HCT116 (cell line): Measurements from ENCODE around the gene RNASEL.

Source experiments
- CEBPB ChIP-seq: IDR thresholded peaks from 2 replicates; pipeline ENCODE4 v1.6.1; 2012; ENCODE audit warnings: low read depth
- JUND ChIP-seq: IDR thresholded peaks from 2 replicates; pipeline ENCODE4 v1.6.1; 2012
- POLR2A ChIP-seq: IDR thresholded peaks from 2 replicates; pipeline ENCODE4 v1.7.0; 2011; ENCODE audit warnings: borderline replicate concordance; ENCODE audit not compliant: insufficient read depth, insufficient read length; ENCODE audit errors: extremely low read depth
- SIN3A ChIP-seq: IDR thresholded peaks from 2 replicates; pipeline ENCODE4 v1.6.1; 2012; ENCODE audit warnings: low read depth
- SP1 ChIP-seq: IDR thresholded peaks from 2 replicates; pipeline ENCODE4 v1.6.1; 2012; ENCODE audit warnings: low read depth
- ZNF274 ChIP-seq: fragments of 200-500 bp; sonication (Bioruptor generic); IDR thresholded peaks from 2 replicates; pipeline ENCODE4 v1.6.1; 2014; ENCODE audit warnings: mild to moderate bottlenecking, low read depth, low read length, inconsistent platforms
- TF ChIP-seq, protein P1 (sequence below), 3 experiments: fragments of 200-600 bp in 1 of 3; sonication (generic) in 1 of 3; IDR thresholded peaks in 2 of 3; conservative IDR thresholded peaks in 1 of 3; 2 replicates each; pipeline ENCODE4 v1.5.1; 2012 to 2017; ENCODE audit warnings: low read depth in 2 of 3, low read length in 2 of 3, antibody characterized with exemption in 1 of 3, borderline replicate concordance in 1 of 3, control low read depth in 1 of 3, mild to moderate bottlenecking in 1 of 3, mixed read lengths in 1 of 3, mixed run types in 1 of 3, moderate library complexity in 1 of 3; ENCODE audit not compliant: insufficient read depth in 1 of 3

DNA sequence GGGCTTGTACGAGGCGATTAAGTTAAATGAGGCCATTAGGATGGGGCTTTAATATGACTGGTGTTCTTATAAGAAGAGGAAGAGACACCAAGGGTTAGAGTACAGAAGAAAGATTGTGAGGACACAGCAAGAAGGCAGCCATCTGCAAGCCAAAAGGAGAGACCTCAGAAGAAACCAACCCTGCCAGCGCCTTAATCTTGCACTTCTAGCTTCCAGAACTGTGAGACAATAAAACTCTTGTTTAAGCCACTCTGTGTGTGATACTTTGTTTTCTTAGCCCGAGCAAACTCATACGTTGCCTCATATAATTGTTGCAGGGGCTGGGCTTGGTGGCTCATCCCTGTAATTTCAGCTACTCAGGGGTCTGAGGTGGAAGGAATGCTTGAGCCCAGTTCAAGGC, 48.7 kb upstream of the RNASEL start:
- TF ChIP-seq ZNF274 = no peak
- TF ChIP-seq, protein P1, sequence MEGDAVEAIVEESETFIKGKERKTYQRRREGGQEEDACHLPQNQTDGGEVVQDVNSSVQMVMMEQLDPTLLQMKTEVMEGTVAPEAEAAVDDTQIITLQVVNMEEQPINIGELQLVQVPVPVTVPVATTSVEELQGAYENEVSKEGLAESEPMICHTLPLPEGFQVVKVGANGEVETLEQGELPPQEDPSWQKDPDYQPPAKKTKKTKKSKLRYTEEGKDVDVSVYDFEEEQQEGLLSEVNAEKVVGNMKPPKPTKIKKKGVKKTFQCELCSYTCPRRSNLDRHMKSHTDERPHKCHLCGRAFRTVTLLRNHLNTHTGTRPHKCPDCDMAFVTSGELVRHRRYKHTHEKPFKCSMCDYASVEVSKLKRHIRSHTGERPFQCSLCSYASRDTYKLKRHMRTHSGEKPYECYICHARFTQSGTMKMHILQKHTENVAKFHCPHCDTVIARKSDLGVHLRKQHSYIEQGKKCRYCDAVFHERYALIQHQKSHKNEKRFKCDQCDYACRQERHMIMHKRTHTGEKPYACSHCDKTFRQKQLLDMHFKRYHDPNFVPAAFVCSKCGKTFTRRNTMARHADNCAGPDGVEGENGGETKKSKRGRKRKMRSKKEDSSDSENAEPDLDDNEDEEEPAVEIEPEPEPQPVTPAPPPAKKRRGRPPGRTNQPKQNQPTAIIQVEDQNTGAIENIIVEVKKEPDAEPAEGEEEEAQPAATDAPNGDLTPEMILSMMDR (IDR thresholded peaks at IDR 0.05 in 2 of 3, conservative IDR thresholded peaks at IDR 0.05 in 1 of 3; ENCODE audit: borderline replicate concordance in 1 of 3, insufficient read depth in 1 of 3, low read depth in 2 of 3, low read length in 2 of 3) = no peak
- TF ChIP-seq SIN3A = no peak
- TF ChIP-seq POLR2A = no peak
- no peak for TF ChIP-seq JUND
- TF ChIP-seq CEBPB = no peak
- no peak for TF ChIP-seq SP1
